GM23338 (cell line): ENCODE results near the gene ZNF730.

Experiments
- CREB1 ChIP-seq: fragments of 250-450 bp; sonication (Bioruptor Pico); IDR thresholded peaks from 2 replicates; pipeline ENCODE4 v1.5.0; 2020; ENCODE audit warnings: low read depth, mild to moderate bottlenecking, moderate library complexity
- EZH2 ChIP-seq: fragments of 200-600 bp; sonication (generic); IDR thresholded peaks from one replicate; pipeline ENCODE4 v1.8.0; 2017; ENCODE audit warnings: antibody characterized with exemption, mild to moderate bottlenecking, low read depth; ENCODE audit not compliant: unreplicated experiment
- EZH2phosphoT487 ChIP-seq: fragments of 200-600 bp; sonication (generic); IDR thresholded peaks from one replicate; pipeline ENCODE4 v1.8.1; 2018; ENCODE audit warnings: antibody characterized with exemption; ENCODE audit not compliant: unreplicated experiment
- JUNB ChIP-seq: IDR thresholded peaks from one replicate; pipeline ENCODE4 v1.6.1; 2016; ENCODE audit warnings: antibody characterized with exemption; ENCODE audit not compliant: unreplicated experiment
- NANOG ChIP-seq: IDR thresholded peaks from 2 replicates; pipeline ENCODE4 v1.6.1; 2016; ENCODE audit warnings: antibody characterized with exemption, borderline replicate concordance
- POLR2AphosphoS5 ChIP-seq: IDR thresholded peaks from 2 replicates; pipeline ENCODE4 v1.6.1; 2016; ENCODE audit warnings: antibody characterized with exemption, low read depth
- STAT1 ChIP-seq: IDR thresholded peaks from one replicate; pipeline ENCODE4 v1.6.1; 2016; ENCODE audit warnings: antibody characterized with exemption; ENCODE audit not compliant: unreplicated experiment
- ZNF114 ChIP-seq: fragments of 250-450 bp; sonication (Bioruptor Pico); IDR thresholded peaks from 2 replicates; pipeline ENCODE4 v1.5.0; 2020; ENCODE audit warnings: mild to moderate bottlenecking, moderate library complexity
- TF ChIP-seq, protein P1 (sequence below), 2 experiments: fragments of 200-600 bp in 1 of 2; sonication (generic) in 1 of 2; conservative IDR thresholded peaks; 2 replicates each; pipeline versions ENCODE4 v1.5.1 to v1.6.1; 2016 to 2017; ENCODE audit warnings: antibody characterized with exemption in 2 of 2, low read depth in 2 of 2, mild to moderate bottlenecking in 2 of 2, moderate library complexity in 1 of 2
- TF ChIP-seq, protein P2 (sequence below): IDR thresholded peaks from one replicate; pipeline ENCODE4 v1.6.1; 2018; ENCODE audit warnings: antibody characterized with exemption; ENCODE audit not compliant: unreplicated experiment
- TF ChIP-seq, protein P3 (sequence below): IDR thresholded peaks from 2 replicates; pipeline ENCODE4 v1.6.1; 2016; ENCODE audit warnings: antibody characterized with exemption
- TF ChIP-seq, protein P4 (sequence below): fragments of 250-450 bp; sonication (Bioruptor Pico); IDR thresholded peaks from 2 replicates; pipeline ENCODE4 v1.5.0; 2020; ENCODE audit warnings: mild to moderate bottlenecking, moderate library complexity

DNA sequence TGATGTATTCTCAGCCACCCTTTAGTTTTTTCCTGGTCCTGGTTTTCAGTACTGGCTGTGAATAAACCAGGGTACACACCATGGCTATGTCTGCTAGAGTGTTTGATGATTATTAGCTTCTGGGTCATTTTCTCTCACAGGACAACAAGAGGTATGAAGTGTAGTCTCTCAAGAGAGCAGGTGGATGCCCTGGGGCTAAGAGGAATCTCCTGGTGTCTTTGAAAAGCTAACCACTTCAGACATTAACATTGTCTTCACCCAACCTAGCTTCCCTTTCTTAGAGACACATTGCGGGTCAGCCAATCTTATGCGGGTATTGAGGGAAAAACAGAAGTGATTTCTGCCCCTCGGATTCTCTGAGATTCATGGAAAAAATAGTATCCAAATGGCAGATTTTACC, 1.6 kb downstream of the ZNF730 start:
- TF ChIP-seq POLR2AphosphoS5 (no peak), ZNF114 (no peak), EZH2 (no peak), JUNB (no peak), EZH2phosphoT487 (no peak), STAT1 (no peak), CREB1 (CRISPR knock-in tag) (no peak), NANOG (no peak)
- TF ChIP-seq, protein P1, sequence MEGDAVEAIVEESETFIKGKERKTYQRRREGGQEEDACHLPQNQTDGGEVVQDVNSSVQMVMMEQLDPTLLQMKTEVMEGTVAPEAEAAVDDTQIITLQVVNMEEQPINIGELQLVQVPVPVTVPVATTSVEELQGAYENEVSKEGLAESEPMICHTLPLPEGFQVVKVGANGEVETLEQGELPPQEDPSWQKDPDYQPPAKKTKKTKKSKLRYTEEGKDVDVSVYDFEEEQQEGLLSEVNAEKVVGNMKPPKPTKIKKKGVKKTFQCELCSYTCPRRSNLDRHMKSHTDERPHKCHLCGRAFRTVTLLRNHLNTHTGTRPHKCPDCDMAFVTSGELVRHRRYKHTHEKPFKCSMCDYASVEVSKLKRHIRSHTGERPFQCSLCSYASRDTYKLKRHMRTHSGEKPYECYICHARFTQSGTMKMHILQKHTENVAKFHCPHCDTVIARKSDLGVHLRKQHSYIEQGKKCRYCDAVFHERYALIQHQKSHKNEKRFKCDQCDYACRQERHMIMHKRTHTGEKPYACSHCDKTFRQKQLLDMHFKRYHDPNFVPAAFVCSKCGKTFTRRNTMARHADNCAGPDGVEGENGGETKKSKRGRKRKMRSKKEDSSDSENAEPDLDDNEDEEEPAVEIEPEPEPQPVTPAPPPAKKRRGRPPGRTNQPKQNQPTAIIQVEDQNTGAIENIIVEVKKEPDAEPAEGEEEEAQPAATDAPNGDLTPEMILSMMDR (conservative IDR thresholded peaks at IDR 0.05; ENCODE audit: low read depth in 2 of 2): no peak
- TF ChIP-seq, protein P2, sequence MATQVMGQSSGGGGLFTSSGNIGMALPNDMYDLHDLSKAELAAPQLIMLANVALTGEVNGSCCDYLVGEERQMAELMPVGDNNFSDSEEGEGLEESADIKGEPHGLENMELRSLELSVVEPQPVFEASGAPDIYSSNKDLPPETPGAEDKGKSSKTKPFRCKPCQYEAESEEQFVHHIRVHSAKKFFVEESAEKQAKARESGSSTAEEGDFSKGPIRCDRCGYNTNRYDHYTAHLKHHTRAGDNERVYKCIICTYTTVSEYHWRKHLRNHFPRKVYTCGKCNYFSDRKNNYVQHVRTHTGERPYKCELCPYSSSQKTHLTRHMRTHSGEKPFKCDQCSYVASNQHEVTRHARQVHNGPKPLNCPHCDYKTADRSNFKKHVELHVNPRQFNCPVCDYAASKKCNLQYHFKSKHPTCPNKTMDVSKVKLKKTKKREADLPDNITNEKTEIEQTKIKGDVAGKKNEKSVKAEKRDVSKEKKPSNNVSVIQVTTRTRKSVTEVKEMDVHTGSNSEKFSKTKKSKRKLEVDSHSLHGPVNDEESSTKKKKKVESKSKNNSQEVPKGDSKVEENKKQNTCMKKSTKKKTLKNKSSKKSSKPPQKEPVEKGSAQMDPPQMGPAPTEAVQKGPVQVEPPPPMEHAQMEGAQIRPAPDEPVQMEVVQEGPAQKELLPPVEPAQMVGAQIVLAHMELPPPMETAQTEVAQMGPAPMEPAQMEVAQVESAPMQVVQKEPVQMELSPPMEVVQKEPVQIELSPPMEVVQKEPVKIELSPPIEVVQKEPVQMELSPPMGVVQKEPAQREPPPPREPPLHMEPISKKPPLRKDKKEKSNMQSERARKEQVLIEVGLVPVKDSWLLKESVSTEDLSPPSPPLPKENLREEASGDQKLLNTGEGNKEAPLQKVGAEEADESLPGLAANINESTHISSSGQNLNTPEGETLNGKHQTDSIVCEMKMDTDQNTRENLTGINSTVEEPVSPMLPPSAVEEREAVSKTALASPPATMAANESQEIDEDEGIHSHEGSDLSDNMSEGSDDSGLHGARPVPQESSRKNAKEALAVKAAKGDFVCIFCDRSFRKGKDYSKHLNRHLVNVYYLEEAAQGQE: no peak
- TF ChIP-seq, protein P3, sequence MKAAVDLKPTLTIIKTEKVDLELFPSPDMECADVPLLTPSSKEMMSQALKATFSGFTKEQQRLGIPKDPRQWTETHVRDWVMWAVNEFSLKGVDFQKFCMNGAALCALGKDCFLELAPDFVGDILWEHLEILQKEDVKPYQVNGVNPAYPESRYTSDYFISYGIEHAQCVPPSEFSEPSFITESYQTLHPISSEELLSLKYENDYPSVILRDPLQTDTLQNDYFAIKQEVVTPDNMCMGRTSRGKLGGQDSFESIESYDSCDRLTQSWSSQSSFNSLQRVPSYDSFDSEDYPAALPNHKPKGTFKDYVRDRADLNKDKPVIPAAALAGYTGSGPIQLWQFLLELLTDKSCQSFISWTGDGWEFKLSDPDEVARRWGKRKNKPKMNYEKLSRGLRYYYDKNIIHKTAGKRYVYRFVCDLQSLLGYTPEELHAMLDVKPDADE: no peak
- TF ChIP-seq, protein P4, sequence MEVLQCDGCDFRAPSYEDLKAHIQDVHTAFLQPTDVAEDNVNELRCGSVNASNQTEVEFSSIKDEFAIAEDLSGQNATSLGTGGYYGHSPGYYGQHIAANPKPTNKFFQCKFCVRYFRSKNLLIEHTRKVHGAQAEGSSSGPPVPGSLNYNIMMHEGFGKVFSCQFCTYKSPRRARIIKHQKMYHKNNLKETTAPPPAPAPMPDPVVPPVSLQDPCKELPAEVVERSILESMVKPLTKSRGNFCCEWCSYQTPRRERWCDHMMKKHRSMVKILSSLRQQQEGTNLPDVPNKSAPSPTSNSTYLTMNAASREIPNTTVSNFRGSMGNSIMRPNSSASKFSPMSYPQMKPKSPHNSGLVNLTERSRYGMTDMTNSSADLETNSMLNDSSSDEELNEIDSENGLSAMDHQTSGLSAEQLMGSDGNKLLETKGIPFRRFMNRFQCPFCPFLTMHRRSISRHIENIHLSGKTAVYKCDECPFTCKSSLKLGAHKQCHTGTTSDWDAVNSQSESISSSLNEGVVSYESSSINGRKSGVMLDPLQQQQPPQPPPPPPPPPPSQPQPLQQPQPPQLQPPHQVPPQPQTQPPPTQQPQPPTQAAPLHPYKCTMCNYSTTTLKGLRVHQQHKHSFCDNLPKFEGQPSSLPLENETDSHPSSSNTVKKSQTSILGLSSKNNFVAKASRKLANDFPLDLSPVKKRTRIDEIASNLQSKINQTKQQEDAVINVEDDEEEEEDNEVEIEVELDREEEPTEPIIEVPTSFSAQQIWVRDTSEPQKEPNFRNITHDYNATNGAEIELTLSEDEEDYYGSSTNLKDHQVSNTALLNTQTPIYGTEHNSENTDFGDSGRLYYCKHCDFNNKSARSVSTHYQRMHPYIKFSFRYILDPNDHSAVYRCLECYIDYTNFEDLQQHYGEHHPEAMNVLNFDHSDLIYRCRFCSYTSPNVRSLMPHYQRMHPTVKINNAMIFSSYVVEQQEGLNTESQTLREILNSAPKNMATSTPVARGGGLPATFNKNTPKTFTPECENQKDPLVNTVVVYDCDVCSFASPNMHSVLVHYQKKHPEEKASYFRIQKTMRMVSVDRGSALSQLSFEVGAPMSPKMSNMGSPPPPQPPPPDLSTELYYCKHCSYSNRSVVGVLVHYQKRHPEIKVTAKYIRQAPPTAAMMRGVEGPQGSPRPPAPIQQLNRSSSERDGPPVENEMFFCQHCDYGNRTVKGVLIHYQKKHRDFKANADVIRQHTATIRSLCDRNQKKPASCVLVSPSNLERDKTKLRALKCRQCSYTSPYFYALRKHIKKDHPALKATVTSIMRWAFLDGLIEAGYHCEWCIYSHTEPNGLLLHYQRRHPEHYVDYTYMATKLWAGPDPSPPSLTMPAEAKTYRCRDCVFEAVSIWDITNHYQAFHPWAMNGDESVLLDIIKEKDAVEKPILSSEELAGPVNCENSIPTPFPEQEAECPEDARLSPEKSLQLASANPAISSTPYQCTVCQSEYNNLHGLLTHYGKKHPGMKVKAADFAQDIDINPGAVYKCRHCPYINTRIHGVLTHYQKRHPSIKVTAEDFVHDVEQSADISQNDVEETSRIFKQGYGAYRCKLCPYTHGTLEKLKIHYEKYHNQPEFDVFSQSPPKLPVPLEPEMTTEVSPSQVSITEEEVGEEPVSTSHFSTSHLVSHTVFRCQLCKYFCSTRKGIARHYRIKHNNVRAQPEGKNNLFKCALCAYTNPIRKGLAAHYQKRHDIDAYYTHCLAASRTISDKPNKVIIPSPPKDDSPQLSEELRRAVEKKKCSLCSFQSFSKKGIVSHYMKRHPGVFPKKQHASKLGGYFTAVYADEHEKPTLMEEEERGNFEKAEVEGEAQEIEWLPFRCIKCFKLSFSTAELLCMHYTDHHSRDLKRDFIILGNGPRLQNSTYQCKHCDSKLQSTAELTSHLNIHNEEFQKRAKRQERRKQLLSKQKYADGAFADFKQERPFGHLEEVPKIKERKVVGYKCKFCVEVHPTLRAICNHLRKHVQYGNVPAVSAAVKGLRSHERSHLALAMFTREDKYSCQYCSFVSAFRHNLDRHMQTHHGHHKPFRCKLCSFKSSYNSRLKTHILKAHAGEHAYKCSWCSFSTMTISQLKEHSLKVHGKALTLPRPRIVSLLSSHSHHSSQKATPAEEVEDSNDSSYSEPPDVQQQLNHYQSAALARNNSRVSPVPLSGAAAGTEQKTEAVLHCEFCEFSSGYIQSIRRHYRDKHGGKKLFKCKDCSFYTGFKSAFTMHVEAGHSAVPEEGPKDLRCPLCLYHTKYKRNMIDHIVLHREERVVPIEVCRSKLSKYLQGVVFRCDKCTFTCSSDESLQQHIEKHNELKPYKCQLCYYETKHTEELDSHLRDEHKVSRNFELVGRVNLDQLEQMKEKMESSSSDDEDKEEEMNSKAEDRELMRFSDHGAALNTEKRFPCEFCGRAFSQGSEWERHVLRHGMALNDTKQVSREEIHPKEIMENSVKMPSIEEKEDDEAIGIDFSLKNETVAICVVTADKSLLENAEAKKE (CRISPR knock-in tag): no peak
